ENCODE measurements around the gene EVI5. TPM values are rescaled to one million over a fixed set of nuclear protein-coding genes. Genes with fewer than 3 reads are reported as not detected.

Gene EVI5
- total and polyA plus RNA-seq, 12 donors = 3.6 to 63.1 (median 45.2) TPM

DNA sequence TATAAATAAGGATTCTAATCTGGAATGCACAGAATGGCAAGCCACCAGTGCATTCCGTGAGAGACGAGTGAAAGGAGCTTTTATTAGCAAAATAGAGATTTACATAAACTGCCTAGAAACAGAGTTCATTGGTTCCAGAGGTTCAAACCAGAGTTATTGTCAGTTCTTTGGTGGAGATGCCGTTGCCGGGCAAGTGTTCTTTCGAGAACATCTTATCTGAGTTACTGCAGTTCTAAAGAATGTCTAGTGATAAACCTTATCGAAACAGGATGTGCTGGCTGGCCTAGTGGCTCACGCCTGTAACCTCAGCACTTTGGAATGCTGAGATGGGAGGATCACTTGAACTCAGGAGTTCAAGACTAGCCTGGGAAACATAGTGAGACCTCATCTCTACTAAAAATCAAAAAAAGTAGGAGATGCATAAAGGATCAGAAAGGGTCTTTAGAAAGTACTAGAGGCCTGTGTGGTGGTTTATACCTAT is 19.9 kb upstream of the EVI5 start:
- Histone ChIP-seq H3K4me1 (replicated peaks in 1 of 2) (peaks cover 6 to 11% of the 10 kb centered on the region in 2 donors), H3K4me3 (no peak overlapping the region), H3K36me3 (replicated peaks in 1 of 2) (no peaks in the 10 kb centered on the region), H3K27me3 (no peaks in the 10 kb centered on the region), H3K27ac (peak overlapping the region in 4 of 5 donors; percentile 52 to 84 (median 69)), H3K9me3 (replicated peaks in 1 of 3) (no peaks in the 10 kb centered on the region)
- peak; percentile 74 to 97 (median 93) for DNase-seq
- intact Hi-C loops (cut with DNase I) = no loop called here
- TF ChIP-seq POLR2A (IDR thresholded peaks at IDR 0.05) = peak in 1 of 2 donors; percentile 30
- TF ChIP-seq, protein P1, sequence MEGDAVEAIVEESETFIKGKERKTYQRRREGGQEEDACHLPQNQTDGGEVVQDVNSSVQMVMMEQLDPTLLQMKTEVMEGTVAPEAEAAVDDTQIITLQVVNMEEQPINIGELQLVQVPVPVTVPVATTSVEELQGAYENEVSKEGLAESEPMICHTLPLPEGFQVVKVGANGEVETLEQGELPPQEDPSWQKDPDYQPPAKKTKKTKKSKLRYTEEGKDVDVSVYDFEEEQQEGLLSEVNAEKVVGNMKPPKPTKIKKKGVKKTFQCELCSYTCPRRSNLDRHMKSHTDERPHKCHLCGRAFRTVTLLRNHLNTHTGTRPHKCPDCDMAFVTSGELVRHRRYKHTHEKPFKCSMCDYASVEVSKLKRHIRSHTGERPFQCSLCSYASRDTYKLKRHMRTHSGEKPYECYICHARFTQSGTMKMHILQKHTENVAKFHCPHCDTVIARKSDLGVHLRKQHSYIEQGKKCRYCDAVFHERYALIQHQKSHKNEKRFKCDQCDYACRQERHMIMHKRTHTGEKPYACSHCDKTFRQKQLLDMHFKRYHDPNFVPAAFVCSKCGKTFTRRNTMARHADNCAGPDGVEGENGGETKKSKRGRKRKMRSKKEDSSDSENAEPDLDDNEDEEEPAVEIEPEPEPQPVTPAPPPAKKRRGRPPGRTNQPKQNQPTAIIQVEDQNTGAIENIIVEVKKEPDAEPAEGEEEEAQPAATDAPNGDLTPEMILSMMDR (IDR thresholded peaks at IDR 0.05) = peak in 1 of 6 experiments; percentile 22
- 1 to 6% (median 4%) methylated on average over 7 of the region's 7 CpGs for WGBS, 4 donors

DNA sequence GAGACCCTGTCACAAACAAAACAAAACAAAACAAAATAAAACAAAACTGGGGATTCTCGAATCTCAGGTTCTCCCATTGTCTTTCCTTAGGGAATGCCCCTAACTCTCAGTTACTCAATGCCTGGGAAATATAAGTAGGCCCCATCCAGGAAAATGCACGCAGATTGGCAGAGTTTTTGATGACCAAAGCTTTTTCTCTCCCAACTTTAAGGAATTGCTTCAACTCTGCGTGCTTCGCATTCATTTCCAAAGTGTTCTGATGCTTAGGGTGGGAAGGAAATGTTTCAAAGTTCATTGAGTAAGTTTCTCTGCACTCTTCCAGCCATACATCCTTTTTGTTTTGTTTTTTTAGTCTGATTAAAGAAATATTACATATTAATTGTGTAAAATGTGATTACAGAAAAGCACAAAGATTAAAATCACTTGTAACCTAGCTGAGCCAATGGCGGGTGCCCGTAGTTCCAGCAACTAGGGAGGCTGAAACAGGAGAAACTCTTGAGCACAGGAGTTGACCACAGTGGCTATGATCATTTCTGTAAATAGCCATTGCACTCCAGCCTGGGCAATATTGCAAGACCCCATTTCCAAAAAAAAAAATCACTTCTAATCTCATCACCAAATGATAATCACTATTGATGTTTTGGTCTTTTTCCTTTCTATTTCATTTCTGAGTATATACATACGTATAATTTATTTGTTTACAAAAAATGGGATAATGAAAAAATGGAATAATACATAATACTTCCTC is 18.4 kb upstream of the EVI5 start:
- TF ChIP-seq, protein P1 (IDR thresholded peaks at IDR 0.05) = no peak
- TF ChIP-seq POLR2A (IDR thresholded peaks at IDR 0.05) = no peak

DNA sequence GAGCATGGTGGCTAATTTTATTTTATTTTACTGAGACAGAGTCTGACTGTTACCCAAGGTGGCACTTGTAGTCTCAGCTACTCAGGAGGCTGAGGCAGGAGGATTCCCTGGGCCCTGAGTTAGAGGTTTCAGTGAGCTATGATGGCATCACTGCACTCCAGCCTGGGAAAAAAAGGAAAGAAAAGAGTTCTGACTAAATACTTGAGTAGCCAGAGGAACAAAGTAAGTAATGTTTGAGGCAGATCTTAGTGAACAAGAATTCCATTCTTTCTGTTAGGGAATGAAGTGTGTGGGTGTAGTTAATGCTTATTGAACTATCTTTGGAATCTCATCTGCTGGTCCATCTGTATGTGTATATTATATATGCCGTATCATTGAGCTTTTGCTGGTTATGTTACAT is 13.1 kb upstream of the EVI5 start:
- DNase-seq = no peak
- H3K36me3 ChIP-seq (replicated peaks in 1 of 2) = no peaks in the 10 kb centered on the region
- intact Hi-C loops (cut with DNase I) = no loop called here
- TF ChIP-seq, protein P1 (IDR thresholded peaks at IDR 0.05) = no peak
- no peak for TF ChIP-seq POLR2A (IDR thresholded peaks at IDR 0.05)
- 66 to 82% (median 74%) methylated on average over 1 of the region's 1 CpG for WGBS, 4 donors
- no peak overlapping the region for H3K27ac ChIP-seq
- no peaks in the 10 kb centered on the region for H3K27me3 ChIP-seq
- H3K4me3 ChIP-seq = no peak overlapping the region
- H3K9me3 ChIP-seq (replicated peaks in 1 of 3) = no peaks in the 10 kb centered on the region
- no peaks in the 10 kb centered on the region for H3K4me1 ChIP-seq (replicated peaks in 1 of 2)

More for the DNA sequence above, 18.4 kb upstream of the EVI5 start:
- H3K4me3 ChIP-seq = no peak overlapping the region
- no peaks in the 10 kb centered on the region for H3K27me3 ChIP-seq
- WGBS, 4 donors = 82 to 92% (median 86%) methylated on average over 7 of the region's 7 CpGs
- DNase-seq = no peak
- no peaks in the 10 kb centered on the region for H3K36me3 ChIP-seq (replicated peaks in 1 of 2)
- H3K9me3 ChIP-seq (replicated peaks in 1 of 3) = no peaks in the 10 kb centered on the region
- H3K4me1 ChIP-seq (replicated peaks in 1 of 2) = peaks cover 6 to 11% of the 10 kb centered on the region in 2 donors
- intact Hi-C loops (cut with DNase I) = no loop called here
- peak overlapping the region in 1 of 5 donors; percentile 6 for H3K27ac ChIP-seq

DNA sequence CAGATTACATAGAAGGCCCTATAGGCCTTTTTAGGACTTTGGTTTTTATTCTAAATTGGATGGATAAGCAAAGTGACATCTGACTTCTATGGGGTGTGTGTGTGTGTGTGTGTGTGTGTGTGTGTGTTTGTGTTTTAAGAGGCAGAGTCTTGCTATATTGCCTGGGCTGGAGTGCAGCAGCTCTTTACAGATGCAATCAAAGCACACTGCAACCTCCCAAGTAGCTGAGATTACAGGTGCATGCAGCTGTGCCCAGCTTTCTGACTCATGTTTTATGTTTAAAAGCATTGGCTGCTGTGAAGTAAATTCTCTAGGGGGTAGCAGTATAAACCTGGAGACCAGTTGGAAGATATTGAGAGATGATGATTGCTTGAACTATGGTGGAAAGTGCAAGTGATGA is 12.4 kb upstream of the EVI5 start:
- no peak for TF ChIP-seq POLR2A (IDR thresholded peaks at IDR 0.05)
- TF ChIP-seq, protein P1 (IDR thresholded peaks at IDR 0.05) = no peak
- H3K27me3 ChIP-seq = no peaks in the 10 kb centered on the region
- H3K9me3 ChIP-seq (replicated peaks in 1 of 3) = no peaks in the 10 kb centered on the region
- H3K27ac ChIP-seq = no peak overlapping the region
- no peaks in the 10 kb centered on the region for H3K4me1 ChIP-seq (replicated peaks in 1 of 2)
- intact Hi-C loops (cut with DNase I) = no loop called here
- no peaks in the 10 kb centered on the region for H3K36me3 ChIP-seq (replicated peaks in 1 of 2)
- H3K4me3 ChIP-seq = no peak overlapping the region
- no peak for DNase-seq

All from adrenal gland (tissue), 12 donors.